HG03060 (cell line): ENCODE measurements around the gene PCNX3.

Source experiments
- ATAC-seq: cut with Tn5 transposase; IDR thresholded peaks from one replicate; pipeline ENCODE4 v1.9.1; 2021; ENCODE audit warnings: low read depth, moderate number of reproducible peaks; ENCODE audit not compliant: unreplicated experiment

PCNX3 gene

GRCh38 chr11:65615229-65615949 is at the start of gene PCNX3:
PCNX3 (plus strand) TSS chr11:65615776; CDS start chr11:65616312, 536 bp downstream.
- ATAC-seq: peak; percentile 73

DNA sequence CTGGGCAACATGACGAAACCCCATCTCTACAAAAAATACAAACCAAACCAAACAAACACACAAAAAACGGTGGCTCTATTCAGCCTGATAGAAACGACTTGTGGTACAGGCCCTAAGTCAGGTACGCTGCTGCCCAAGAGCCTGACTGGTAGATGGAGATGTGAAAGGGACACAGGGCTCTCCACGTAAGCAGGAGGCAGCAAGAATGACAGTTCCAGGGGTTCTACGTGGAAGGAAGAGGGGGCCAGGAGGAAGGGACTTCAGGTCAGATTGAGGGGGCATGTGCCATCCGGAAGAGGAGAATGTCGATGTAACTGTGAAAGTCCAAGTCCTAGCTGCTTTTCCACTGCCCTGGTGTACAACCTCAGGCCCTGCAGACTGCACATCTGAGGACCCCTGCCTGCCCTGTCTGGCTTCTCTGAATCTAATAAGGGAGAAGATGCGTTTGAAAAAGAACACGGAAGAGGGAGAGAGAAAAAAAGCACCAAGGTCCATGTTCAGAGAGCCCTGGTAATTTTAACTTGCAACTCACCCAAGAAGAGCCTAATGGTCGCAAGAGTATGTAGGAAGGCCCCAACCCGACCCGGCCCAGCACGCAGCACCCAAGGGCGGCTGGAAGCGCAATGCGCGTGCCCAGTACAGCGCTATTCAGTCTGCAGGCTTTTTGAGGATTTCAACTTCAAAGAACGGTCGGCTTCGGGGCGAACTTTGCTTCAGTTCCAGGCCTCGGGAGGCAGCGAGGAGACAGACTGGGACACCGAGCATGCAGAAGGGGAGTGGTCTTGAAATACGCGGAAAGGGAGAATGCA is 46.2 kb upstream of the PCNX3 start:
- ATAC-seq: peak; percentile 1

GRCh38 chr11:65569973-65570918 is 45.3 kb upstream of the PCNX3 start, which contains the start of gene ZNRD2:
ZNRD2 (plus strand) TSS chr11:65570477; CDS start chr11:65570492, 15 bp downstream.
- ATAC-seq: peak; percentile 46

DNA sequence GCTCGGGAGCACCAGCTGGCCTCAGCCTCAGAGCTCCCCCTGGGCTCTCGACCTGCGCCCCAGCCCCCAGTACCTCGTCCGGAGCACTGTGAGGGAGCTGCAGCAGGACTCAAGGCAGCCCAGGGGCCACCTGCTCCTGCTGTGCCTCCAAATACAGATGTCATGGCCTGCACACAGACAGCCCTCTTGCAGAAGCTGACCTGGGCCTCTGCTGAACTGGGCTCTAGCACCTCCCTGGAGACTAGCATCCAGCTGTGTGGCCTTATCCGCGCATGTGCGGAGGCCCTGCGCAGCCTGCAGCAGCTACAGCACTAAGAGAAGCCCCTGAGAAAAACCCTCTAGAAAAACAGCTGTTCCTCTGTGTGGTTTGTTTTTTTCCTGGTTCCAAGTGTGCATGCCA is 44.2 kb upstream of the PCNX3 start:
- ATAC-seq: no peak

DNA sequence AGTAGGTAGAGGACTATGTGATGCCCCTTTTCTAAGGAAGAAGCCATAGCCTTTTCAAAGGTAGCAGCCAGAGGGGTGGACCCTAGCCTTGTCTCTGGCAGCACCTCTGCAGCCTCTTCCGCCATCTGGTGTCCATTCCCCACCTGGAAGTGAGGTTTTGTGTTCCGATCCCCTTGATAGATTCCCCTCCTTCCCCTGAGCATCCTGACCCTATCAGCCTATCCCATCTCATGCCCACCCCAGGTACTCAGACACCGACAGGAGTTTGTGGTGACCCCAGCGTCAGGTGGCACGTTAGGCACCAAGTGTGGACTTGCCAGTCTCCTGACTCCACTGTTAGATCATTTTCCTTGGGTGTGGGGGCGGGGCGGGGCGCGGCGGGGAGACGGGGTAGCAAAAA is 43.6 kb upstream of the PCNX3 start:
- ATAC-seq: no peak

GRCh38 chr11:65572356-65573051 is 43.1 kb upstream of the PCNX3 start, which contains the start of gene FAM89B:
FAM89B (plus strand) TSS chr11:65572538; CDS start chr11:65572670, 132 bp downstream.
- no peak for ATAC-seq

DNA sequence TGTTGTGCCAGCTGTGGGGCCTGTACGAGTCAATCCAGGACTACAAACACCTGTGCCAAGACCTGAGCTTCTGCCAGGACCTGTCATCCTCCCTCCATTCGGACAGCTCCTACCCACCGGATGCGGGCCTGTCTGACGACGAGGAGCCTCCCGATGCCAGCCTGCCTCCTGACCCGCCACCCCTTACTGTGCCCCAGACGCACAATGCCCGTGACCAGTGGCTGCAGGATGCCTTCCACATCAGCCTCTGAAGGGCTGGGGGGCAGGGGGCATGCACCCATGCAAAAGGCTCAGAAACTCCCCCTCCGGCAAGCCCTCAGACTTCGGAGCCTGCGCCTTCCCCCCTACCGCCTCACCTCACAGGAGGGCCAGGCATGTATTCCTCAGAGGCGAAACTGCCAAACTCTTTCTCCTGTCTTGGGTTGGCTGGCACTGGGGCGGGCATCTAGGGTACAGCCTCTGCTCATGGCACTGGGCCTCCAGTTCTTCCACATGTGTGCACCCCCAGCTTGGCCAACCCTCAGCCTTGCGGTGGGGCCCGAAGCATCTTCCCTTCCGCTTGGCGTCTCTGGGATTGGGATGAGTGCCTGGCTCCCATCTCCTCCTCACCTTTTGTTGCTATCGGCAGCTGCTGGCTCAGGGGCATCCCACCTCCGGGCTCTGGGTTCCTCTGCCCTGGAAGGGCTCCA is 42.0 kb upstream of the PCNX3 start:
- no peak for ATAC-seq

DNA sequence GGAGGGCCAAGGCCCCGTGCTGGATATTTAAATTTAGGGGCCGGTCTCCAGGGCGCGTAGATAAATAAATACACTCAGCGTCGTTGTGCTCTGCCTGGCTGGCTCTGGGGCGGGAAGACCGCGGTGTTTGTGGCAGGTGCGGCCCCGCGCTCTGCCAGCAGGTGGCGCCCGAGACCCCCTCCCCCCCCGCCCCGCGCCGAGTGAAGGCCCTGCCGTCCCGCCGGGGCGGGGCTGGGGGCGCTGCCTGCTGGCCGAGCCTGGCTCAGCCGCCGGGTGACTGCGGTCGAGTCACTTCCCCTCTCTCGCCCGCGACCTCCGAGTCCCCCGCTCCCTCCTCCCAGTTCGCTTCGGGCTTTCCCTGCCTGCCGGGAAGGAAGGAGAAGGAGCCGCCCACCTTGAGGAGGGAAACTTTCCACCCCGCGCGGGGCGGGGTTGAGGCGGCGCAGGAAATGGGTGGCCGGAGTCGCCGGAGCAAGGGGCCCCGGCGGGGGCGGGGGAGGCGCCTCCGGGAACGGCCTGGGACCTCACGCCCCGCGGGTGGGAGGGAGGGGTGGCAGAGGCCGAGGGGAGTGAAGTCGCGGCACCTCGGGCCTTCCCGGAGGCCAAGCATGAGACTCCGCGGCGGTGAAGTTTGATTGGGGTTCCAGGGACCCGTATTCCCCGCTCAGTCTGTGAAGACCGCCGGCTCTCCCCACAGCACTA is 41.3 kb upstream of the PCNX3 start:
- ATAC-seq: no peak

- ATAC-seq: no peak
Observed at GRCh38 chr11:65574811-65575567, 40.6 kb upstream of the PCNX3 start.

- no peak for ATAC-seq
Observed at GRCh38 chr11:65575568-65576231, 39.9 kb upstream of the PCNX3 start, which contains the start of gene EHBP1L1. EHBP1L1 (plus strand) TSS chr11:65576053; CDS start chr11:65576303, 250 bp downstream.

DNA sequence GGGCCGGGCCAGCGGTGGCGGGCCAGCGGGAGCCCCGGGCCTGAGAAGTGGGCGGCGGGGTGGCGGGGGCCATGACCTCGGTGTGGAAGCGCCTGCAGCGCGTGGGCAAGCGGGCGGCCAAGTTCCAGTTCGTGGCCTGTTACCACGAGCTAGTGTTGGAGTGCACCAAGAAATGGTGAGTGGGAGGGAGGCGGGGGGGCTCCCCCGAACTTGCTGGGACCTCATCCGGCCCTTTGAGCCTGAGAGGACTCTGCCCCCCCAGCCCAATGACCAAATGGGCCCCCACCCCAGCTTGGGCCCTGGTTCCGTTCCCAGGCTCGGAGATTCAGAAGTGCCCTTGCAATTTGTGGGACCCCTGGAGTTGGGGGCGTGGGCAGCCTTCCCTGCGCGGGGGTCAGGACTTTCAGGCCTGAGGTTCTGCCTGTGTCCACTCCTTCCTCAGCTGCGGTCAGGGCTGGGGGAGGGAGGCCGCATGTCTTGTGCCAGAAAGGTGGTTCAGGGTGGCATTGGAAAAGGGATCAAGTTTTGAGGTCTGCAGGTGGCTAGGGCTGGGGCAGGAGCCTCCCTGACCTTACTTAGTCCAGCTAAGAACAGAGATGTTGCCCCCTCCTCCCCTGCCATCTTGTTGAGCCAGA is 39.2 kb upstream of the PCNX3 start:
- no peak for ATAC-seq

DNA sequence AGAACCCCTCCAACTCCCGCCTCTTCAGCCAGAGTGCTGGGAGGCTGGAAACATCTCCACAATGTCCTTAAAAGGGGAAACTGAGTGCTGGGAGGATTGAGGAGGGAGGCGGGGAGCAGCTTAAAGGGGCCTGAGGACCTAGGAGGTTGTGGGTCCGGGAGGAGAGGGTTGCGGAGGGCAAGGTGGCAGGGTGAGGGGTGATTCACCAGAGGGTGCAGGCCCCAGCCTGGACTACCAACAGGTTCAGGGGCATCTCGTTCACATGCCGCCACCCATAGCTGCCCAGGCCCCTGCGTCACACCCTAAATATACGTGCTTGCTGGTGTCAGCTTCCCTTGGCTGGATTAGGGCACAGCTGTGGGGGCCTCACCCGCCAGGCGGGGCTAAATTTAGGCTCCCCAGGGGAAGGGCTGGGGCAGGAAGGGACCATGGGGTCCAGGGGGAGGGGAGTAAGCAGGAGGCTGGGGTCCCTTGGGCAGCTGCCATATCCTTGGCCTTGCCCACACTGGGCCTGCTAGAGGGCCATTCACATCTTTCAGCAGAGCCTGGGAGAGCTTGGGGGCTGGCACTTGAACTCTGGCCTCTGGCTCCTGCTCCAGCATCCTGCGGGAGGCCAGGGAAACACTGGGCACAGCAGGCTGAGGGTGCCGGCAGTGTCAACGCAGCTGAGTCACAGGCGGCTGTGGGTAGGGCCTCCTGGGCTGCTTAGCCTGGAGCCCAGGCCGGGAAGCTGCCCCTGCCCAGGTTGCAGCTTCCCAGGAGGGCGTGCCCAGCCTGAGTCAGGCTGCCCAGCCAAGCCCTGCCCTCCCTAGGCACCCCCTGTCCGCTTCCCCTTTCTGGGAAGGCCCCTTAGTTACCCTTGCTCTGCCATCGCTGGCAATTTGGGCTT is 38.5 kb upstream of the PCNX3 start:
- no peak for ATAC-seq

DNA sequence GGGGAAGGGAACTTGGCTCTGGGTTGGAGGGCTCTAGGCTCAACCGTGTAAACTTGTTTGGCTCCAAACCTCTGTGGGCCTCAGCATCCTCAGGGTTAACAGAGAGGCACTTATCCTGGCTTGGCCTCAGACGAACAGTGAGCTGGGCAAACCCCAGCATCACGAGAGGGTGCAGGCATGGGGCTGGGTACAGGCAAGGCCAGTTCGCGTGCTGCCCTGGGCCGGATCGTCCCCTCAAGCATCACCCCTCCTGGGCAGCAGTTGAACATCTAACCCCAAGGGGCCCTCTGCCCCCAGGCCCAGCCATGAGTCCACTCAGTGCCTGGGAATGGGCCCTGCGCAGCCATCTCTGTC is 37.8 kb upstream of the PCNX3 start:
- ATAC-seq: no peak

GRCh38 chr11:65578134-65578533 is 37.4 kb upstream of the PCNX3 start:
- ATAC-seq: no peak

DNA sequence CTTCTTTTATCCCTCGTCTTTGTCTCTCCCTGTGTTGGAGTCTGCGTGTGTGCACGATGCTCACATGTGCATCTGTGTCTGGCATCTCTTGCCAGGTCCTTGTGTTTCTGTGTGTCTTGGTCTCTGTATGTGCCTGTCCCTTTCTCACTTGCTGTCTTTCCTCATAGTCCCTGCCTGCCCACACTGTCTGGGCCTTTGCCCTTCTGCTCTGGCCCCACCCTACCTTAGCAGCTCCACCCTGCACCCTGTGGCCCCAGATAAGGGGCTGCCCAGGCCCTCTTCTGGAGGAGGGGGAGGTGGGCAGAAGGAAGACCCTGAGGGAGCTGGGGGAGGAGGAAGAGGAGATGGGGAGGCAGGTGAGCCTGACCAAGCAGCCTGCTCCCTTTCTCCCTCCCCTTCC is 36.9 kb upstream of the PCNX3 start:
- no peak for ATAC-seq

- no peak for ATAC-seq
Observed at GRCh38 chr11:65579291-65579690, 36.3 kb upstream of the PCNX3 start.
